Endothelial cell of umbilical vein (primary cell): Measurements from ENCODE around the gene GRID1. TPM values are rescaled to one million over a fixed set of nuclear protein-coding genes. Genes with fewer than 3 reads are reported as not detected.

Experiments used
- BruUV-seq: library from RNA; stranded (reverse); fragments of 400-500 nt; replicated peaks from 2 replicates; lab custom pipeline; 2021; lab: Mats Ljungman, UMichigan
- CTCF ChIA-PET: fragments of 300-600, 350-600 bp; sonication (Branson Sonifier 250); formaldehyde crosslinking; loops from one replicate; lab custom pipeline; 2021; ENCODE audit warnings: antibody characterized with exemption, inconsistent platforms; lab: Charles Lee
- POLR2A ChIA-PET: fragments of 300-600, 350-600 bp; sonication (Branson Sonifier 250); formaldehyde crosslinking; loops from one replicate; lab custom pipeline; 2021; ENCODE audit warnings: antibody characterized with exemption, inconsistent platforms; lab: Charles Lee
- DNase-seq: peaks from one replicate; pipeline ENCODE4 v3.0.0-alpha.2; 2011; ENCODE audit warnings: low read depth, low spot score
- FAIRE-seq: peaks from 2 replicates; lab custom pipeline; 2011; peaks lifted over from hg19 to GRCh38; lab: Jason Lieb, UNC
- H2AFZ ChIP-seq: 2 replicates; pipeline ENCODE4 v1.6.0; 2012; ENCODE audit warnings: low read depth, low read length, control low read depth, inconsistent platforms
- H3K27ac ChIP-seq: 2 replicates; pipeline ENCODE4 v1.5.1; 2011; ENCODE audit warnings: low read depth, mild to moderate bottlenecking, control low read depth, low read length, moderate library complexity; ENCODE audit not compliant: insufficient read depth
- H3K27me3 ChIP-seq, 2 experiments: 2 replicates each; pipeline versions ENCODE4 v1.6.0 to v1.6.1; 2011; ENCODE audit warnings: low read length in 2 of 2, mixed read lengths in 1 of 2; ENCODE audit not compliant: control insufficient read depth in 2 of 2, insufficient read depth in 2 of 2
- H3K36me3 ChIP-seq, 2 experiments: 2 replicates in 1 of 2; 3 replicates in 1 of 2; pipeline ENCODE4 v1.5.1; 2011; ENCODE audit warnings: low read length in 2 of 2, mild to moderate bottlenecking in 1 of 2, moderate library complexity in 1 of 2; ENCODE audit not compliant: control insufficient read depth in 2 of 2, insufficient read depth in 2 of 2; ENCODE audit errors: extremely low read depth in 1 of 2
- H3K4me1 ChIP-seq: 3 replicates; pipeline ENCODE4 v1.5.1; 2011; ENCODE audit warnings: mild to moderate bottlenecking, low read length; ENCODE audit not compliant: control insufficient read depth, insufficient read depth; ENCODE audit errors: extremely low read depth
- H3K4me2 ChIP-seq: 2 replicates; pipeline ENCODE4 v1.6.1; 2011; ENCODE audit warnings: low read length, control low read depth, mixed read lengths; ENCODE audit not compliant: insufficient read depth
- H3K4me3 ChIP-seq, 3 experiments: fragments of 200-600 bp in 1 of 3; sonication (generic), shearing (Covaris generic) in 1 of 3; replicated peaks in 1 of 3; 2 replicates each; pipeline ENCODE4 v1.5.1; 2011 to 2016; ENCODE audit warnings: control low read depth in 3 of 3, low read length in 3 of 3, mild to moderate bottlenecking in 2 of 3, inconsistent platforms in 1 of 3, low read depth in 1 of 3, moderate library complexity in 1 of 3; ENCODE audit not compliant: insufficient read depth in 1 of 3
- H3K79me2 ChIP-seq: 2 replicates; pipeline ENCODE4 v1.6.0; 2012; ENCODE audit warnings: low read length, inconsistent platforms; ENCODE audit not compliant: control insufficient read depth, insufficient read depth
- H3K9ac ChIP-seq: replicated peaks from 2 replicates; pipeline ENCODE3; 2011; ENCODE audit warnings: low read length, control low read depth; ENCODE audit not compliant: insufficient read depth; ENCODE audit errors: extremely low read depth
- H3K9me1 ChIP-seq: replicated peaks from 3 replicates; pipeline ENCODE4 v1.6.0; 2011; ENCODE audit warnings: mild to moderate bottlenecking, low read length; ENCODE audit not compliant: control insufficient read depth, insufficient read depth; ENCODE audit errors: extremely low read depth
- H3K9me3 ChIP-seq: replicated peaks from 2 replicates; pipeline ENCODE4 v1.5.1; 2012; ENCODE audit warnings: low read length, inconsistent platforms; ENCODE audit not compliant: control insufficient read depth, insufficient read depth
- H4K20me1 ChIP-seq: replicated peaks from 2 replicates; pipeline ENCODE3; 2011; ENCODE audit warnings: mild to moderate bottlenecking, low read length; ENCODE audit not compliant: control insufficient read depth, insufficient read depth; ENCODE audit errors: extremely low read depth
- CTCF ChIP-seq, 2 donors: IDR thresholded peaks; 1 replicate in 1 of 2; 2 replicates in 1 of 2; pipeline ENCODE4 v1.5.1; 2011; ENCODE audit warnings: low read length in 2 of 2, mild to moderate bottlenecking in 2 of 2, moderate library complexity in 2 of 2, control low read depth in 1 of 2, inconsistent platforms in 1 of 2, low read depth in 1 of 2; ENCODE audit not compliant: insufficient read depth in 1 of 2; ENCODE audit errors: extremely low read depth in 1 of 2
- EZH2 ChIP-seq: IDR thresholded peaks from 2 replicates; pipeline ENCODE4 v1.6.1; 2012; ENCODE audit warnings: borderline replicate concordance, low read depth, mild to moderate bottlenecking, moderate library complexity, low read length, inconsistent platforms; ENCODE audit not compliant: severe bottlenecking
- FOS ChIP-seq: IDR thresholded peaks from 2 replicates; pipeline ENCODE4 v1.6.1; 2011; ENCODE audit warnings: mild to moderate bottlenecking, low read length, moderate library complexity, borderline replicate concordance; ENCODE audit not compliant: insufficient read depth
- GATA2 ChIP-seq: IDR thresholded peaks from 2 replicates; pipeline ENCODE4 v1.7.0; 2011; ENCODE audit warnings: low read depth, mild to moderate bottlenecking, moderate library complexity, mixed read lengths, low read length; ENCODE audit not compliant: insufficient read length, insufficient read depth
- JUN ChIP-seq: IDR thresholded peaks from 2 replicates; pipeline ENCODE4 v1.6.1; 2011; ENCODE audit warnings: borderline replicate concordance, low read depth; ENCODE audit not compliant: insufficient read length, insufficient read depth
- MAX ChIP-seq: IDR thresholded peaks from 2 replicates; pipeline ENCODE4 v1.6.1; 2011; ENCODE audit not compliant: insufficient read depth, insufficient read length
- MYC ChIP-seq: IDR thresholded peaks from one replicate; pipeline ENCODE4 v1.6.1; 2011; ENCODE audit warnings: mild to moderate bottlenecking, low read depth, low read length
- POLR2A ChIP-seq: IDR thresholded peaks from 2 replicates; pipeline ENCODE4 v1.6.1; 2012; ENCODE audit warnings: low read depth, mild to moderate bottlenecking, control low read depth, low read length
- POLR2AphosphoS5 ChIP-seq: IDR thresholded peaks from 2 replicates; pipeline ENCODE4 v1.6.1; 2012; ENCODE audit warnings: low read depth, mild to moderate bottlenecking, control low read depth, low read length, moderate library complexity; ENCODE audit not compliant: insufficient read depth
- dilution Hi-C: fragments of 300-500 bp; cut with MboI; formaldehyde crosslinking; loops from one replicate; pipeline ENCODE4 v1.15.0; 2019; ENCODE audit warnings: low sequenced_read_pairs; ENCODE audit not compliant: extremely low pct_ligation_motif_present
- intact Hi-C: fragments of 100-400 bp; cut with micrococcal nuclease; formaldehyde crosslinking; loops from one replicate; pipeline ENCODE4 v1.10.0; 2022
- polyA plus RNA-seq, 4 experiments: library from polyadenylated mRNA; depleted of rRNA in 3 of 4; stranded (reverse) in 3 of 4; unstranded in 1 of 4; fragments of >200 nt; gene quantifications; 2 replicates each; pipeline versions ENCODE4 v1.2.1 to v1.2.3, GENCODE V29; 2011 to 2012; ENCODE audit warnings: missing spikeins in 1 of 4
- total RNA-seq: library from RNA; stranded (reverse); gene quantifications from 2 replicates; pipeline ENCODE4 v1.2.3, GENCODE V29; 2021

GRID1 gene
- total and polyA plus RNA-seq, 2 donors (not counting 3 experiments of a cell fraction or from before 2014, with no cell fraction given): not detected

GRCh38 chr10:85915245-85915846 is 451.2 kb downstream of the GRID1 start:
- Histone ChIP-seq H2AFZ (no peak overlapping the region), H3K27me3 (no peaks in the 10 kb centered on the region), H3K4me3 (no peak overlapping the region), H3K9me1 (no peaks in the 10 kb centered on the region), H3K79me2 (no peaks in the 10 kb centered on the region), H3K4me2 (no peak overlapping the region), H3K4me1 (no peaks in the 10 kb centered on the region), H3K27ac (no peak overlapping the region), H3K9me3 (no peaks in the 10 kb centered on the region), H3K9ac (no peak overlapping the region), H3K36me3 (no peaks in the 10 kb centered on the region), H4K20me1 (no peaks in the 10 kb centered on the region)
- POLR2A ChIA-PET: no interaction called here
- TF ChIP-seq GATA2 (no peak), EZH2 (no peak), POLR2AphosphoS5 (no peak), MYC (no peak), JUN (no peak)
- BruUV-seq: no TSS peak
- CTCF ChIA-PET: no interaction called here
- DNase-seq: no peak
- intact Hi-C loops: no loop called here
- dilution Hi-C loops: no loop called here
- no peak for FAIRE-seq

GRCh38 chr10:85914720-85915119 is 451.9 kb downstream of the GRID1 start:
- no peak for DNase-seq
- Histone ChIP-seq H3K79me2 (no peaks in the 10 kb centered on the region), H3K27ac (no peak overlapping the region), H2AFZ (no peak overlapping the region), H3K4me3 (no peak overlapping the region), H3K9ac (no peak overlapping the region), H3K9me1 (no peaks in the 10 kb centered on the region), H4K20me1 (no peaks in the 10 kb centered on the region), H3K36me3 (no peaks in the 10 kb centered on the region), H3K27me3 (no peaks in the 10 kb centered on the region), H3K4me1 (no peaks in the 10 kb centered on the region), H3K4me2 (no peak overlapping the region), H3K9me3 (no peaks in the 10 kb centered on the region)
- dilution Hi-C loops: no loop called here
- ChIA-PET CTCF (no interaction called here), POLR2A (no interaction called here)
- TF ChIP-seq EZH2 (no peak), MYC (no peak), FOS (no peak), POLR2A (no peak), JUN (no peak), GATA2 (no peak), POLR2AphosphoS5 (no peak), MAX (no peak), CTCF (IDR thresholded peaks at IDR 0.05; ENCODE audit: extremely low read depth in 1 of 2, insufficient read depth in 1 of 2, low read depth in 1 of 2, low read length in 2 of 2) (no peak)
- BruUV-seq: no TSS peak
- FAIRE-seq: no peak
- intact Hi-C loops: no loop called here
